Neuron (in vitro differentiated cells): ENCODE measurements around the gene P4HA2.

Experiments used
- H2AFZ ChIP-seq: one replicate; pipeline ENCODE4 v1.6.1; 2013; ENCODE audit warnings: low read depth, mild to moderate bottlenecking, inconsistent platforms, low read length, moderate library complexity
- H3K27me3 ChIP-seq: one replicate; pipeline ENCODE4 v1.6.1; 2013; ENCODE audit warnings: low read length; ENCODE audit not compliant: insufficient read depth
- H3K36me3 ChIP-seq: one replicate; pipeline ENCODE4 v1.6.1; 2013; ENCODE audit warnings: low read length; ENCODE audit not compliant: insufficient read depth
- H3K4me1 ChIP-seq: one replicate; pipeline ENCODE4 v1.6.1; 2013; ENCODE audit warnings: low read length; ENCODE audit not compliant: insufficient read depth
- H3K4me3 ChIP-seq: 2 replicates; pipeline ENCODE4 v1.5.1; 2013; ENCODE audit warnings: mild to moderate bottlenecking, low read length, moderate library complexity
- H3K9me3 ChIP-seq: one replicate; pipeline ENCODE4 v1.6.1; 2013; ENCODE audit warnings: low read length

The P4HA2 gene

GRCh38 chr5:132205385-132206125 lies 22.1 kb downstream of the P4HA2 start:
- Histone ChIP-seq H3K9me3 (no peaks in the 10 kb centered on the region), H3K27me3 (no peaks in the 10 kb centered on the region), H3K36me3 (no peaks in the 10 kb centered on the region), H2AFZ (no peak overlapping the region), H3K4me1 (no peaks in the 10 kb centered on the region), H3K4me3 (no peak overlapping the region)

GRCh38 chr5:132204371-132205135 lies 23.1 kb downstream of the P4HA2 start:
- no peaks in the 10 kb centered on the region for H3K9me3 ChIP-seq

GRCh38 chr5:132203916-132204315 lies 23.7 kb downstream of the P4HA2 start:
- H3K4me3 ChIP-seq = no peak overlapping the region
- no peaks in the 10 kb centered on the region for H3K4me1 ChIP-seq
- no peaks in the 10 kb centered on the region for H3K36me3 ChIP-seq
- no peak overlapping the region for H2AFZ ChIP-seq
- H3K27me3 ChIP-seq = no peaks in the 10 kb centered on the region
- H3K9me3 ChIP-seq = no peaks in the 10 kb centered on the region

More at GRCh38 chr5:132204371-132205135, 23.1 kb downstream of the P4HA2 start:
- H3K4me3 ChIP-seq = no peak overlapping the region
- no peaks in the 10 kb centered on the region for H3K4me1 ChIP-seq
- H3K27me3 ChIP-seq = no peaks in the 10 kb centered on the region
- no peaks in the 10 kb centered on the region for H3K36me3 ChIP-seq
- H2AFZ ChIP-seq = no peak overlapping the region

GRCh38 chr5:132203464-132203818 lies 24.2 kb downstream of the P4HA2 start:
- Histone ChIP-seq H2AFZ (no peak overlapping the region), H3K36me3 (no peaks in the 10 kb centered on the region), H3K27me3 (no peaks in the 10 kb centered on the region), H3K4me1 (no peaks in the 10 kb centered on the region), H3K4me3 (no peak overlapping the region), H3K9me3 (no peaks in the 10 kb centered on the region)

GRCh38 chr5:132202711-132203463 lies 24.8 kb downstream of the P4HA2 start:
- H3K27me3 ChIP-seq = no peaks in the 10 kb centered on the region
- no peaks in the 10 kb centered on the region for H3K36me3 ChIP-seq

GRCh38 chr5:132199116-132199680 lies 28.5 kb downstream of the P4HA2 start:
- no peaks in the 10 kb centered on the region for H3K36me3 ChIP-seq
- no peak overlapping the region for H3K4me3 ChIP-seq
- no peaks in the 10 kb centered on the region for H3K27me3 ChIP-seq
- H2AFZ ChIP-seq = no peak overlapping the region
- H3K4me1 ChIP-seq = no peaks in the 10 kb centered on the region
- H3K9me3 ChIP-seq = no peaks in the 10 kb centered on the region

More at GRCh38 chr5:132202711-132203463, 24.8 kb downstream of the P4HA2 start:
- Histone ChIP-seq H2AFZ (no peak overlapping the region), H3K9me3 (no peaks in the 10 kb centered on the region), H3K4me1 (no peaks in the 10 kb centered on the region), H3K4me3 (no peak overlapping the region)

GRCh38 chr5:132198571-132198970 lies 29.1 kb downstream of the P4HA2 start:
- Histone ChIP-seq H3K27me3 (no peaks in the 10 kb centered on the region), H2AFZ (no peak overlapping the region), H3K36me3 (no peaks in the 10 kb centered on the region), H3K4me1 (peaks cover 1% of the 10 kb centered on the region), H3K9me3 (no peaks in the 10 kb centered on the region), H3K4me3 (no peak overlapping the region)

GRCh38 chr5:132195727-132196126 lies 31.9 kb downstream of the P4HA2 start:
- no peaks in the 10 kb centered on the region for H3K9me3 ChIP-seq
- H2AFZ ChIP-seq = no peak overlapping the region
- no peaks in the 10 kb centered on the region for H3K36me3 ChIP-seq
- no peaks in the 10 kb centered on the region for H3K27me3 ChIP-seq
- H3K4me1 ChIP-seq = peaks cover 12% of the 10 kb centered on the region
- H3K4me3 ChIP-seq = no peak overlapping the region

- H3K36me3 ChIP-seq = no peaks in the 10 kb centered on the region
- H3K4me1 ChIP-seq = peaks cover 12% of the 10 kb centered on the region
- H3K4me3 ChIP-seq = no peak overlapping the region
- H3K27me3 ChIP-seq = no peaks in the 10 kb centered on the region
- no peaks in the 10 kb centered on the region for H3K9me3 ChIP-seq
- H2AFZ ChIP-seq = no peak overlapping the region
Observed at GRCh38 chr5:132193165-132193694, 34.4 kb downstream of the P4HA2 start.

- no peak overlapping the region for H3K4me3 ChIP-seq
- H2AFZ ChIP-seq = no peak overlapping the region
- no peaks in the 10 kb centered on the region for H3K27me3 ChIP-seq
- no peaks in the 10 kb centered on the region for H3K9me3 ChIP-seq
- peaks cover 12% of the 10 kb centered on the region for H3K4me1 ChIP-seq
- no peaks in the 10 kb centered on the region for H3K36me3 ChIP-seq
Observed at GRCh38 chr5:132190161-132190817, 37.4 kb downstream of the P4HA2 start.

- no peak overlapping the region for H2AFZ ChIP-seq
- peaks cover 7% of the 10 kb centered on the region for H3K4me1 ChIP-seq
- H3K4me3 ChIP-seq = no peak overlapping the region
- no peaks in the 10 kb centered on the region for H3K9me3 ChIP-seq
- no peaks in the 10 kb centered on the region for H3K27me3 ChIP-seq
- no peaks in the 10 kb centered on the region for H3K36me3 ChIP-seq
Observed at GRCh38 chr5:132184588-132184987, 43.1 kb downstream of the P4HA2 start.

- H3K4me3 ChIP-seq = no peak overlapping the region
- H3K36me3 ChIP-seq = no peaks in the 10 kb centered on the region
- H3K4me1 ChIP-seq = peaks cover 7% of the 10 kb centered on the region
- no peaks in the 10 kb centered on the region for H3K27me3 ChIP-seq
- H3K9me3 ChIP-seq = no peaks in the 10 kb centered on the region
- no peak overlapping the region for H2AFZ ChIP-seq
Observed at GRCh38 chr5:132183723-132184122, 43.9 kb downstream of the P4HA2 start.
